ENCODE measurements around the gene TRIM47. TPM values are rescaled to one million over a fixed set of nuclear protein-coding genes. Genes with fewer than 3 reads are reported as not detected.
A peak's percentile ranks its signal among the peaks of the same experiment; 100 is the strongest.

TRIM47 gene
- total and polyA plus RNA-seq, 2 of the 13 experiments (the other 11 are each of a cell fraction or from before 2014, with no cell fraction given): 33.5 to 82.0 TPM

- TF ChIP-seq ZBTB8A (CRISPR knock-in tag; IDR thresholded peaks at IDR 0.05; ENCODE audit: borderline replicate concordance, low read depth) (no peak), U2AF1 (optimal IDR thresholded peaks at IDR 0.05; ENCODE audit: low read depth, low read length) (no peak), ZBTB43 (CRISPR knock-in tag; conservative IDR thresholded peaks at IDR 0.05) (0 out of 2 replicates have a peak, but pooled peaks have one; percentile 16), HDAC1 (CRISPR knock-in tag; IDR thresholded peaks at IDR 0.05) (peak; percentile 68), FOSL2 (CRISPR knock-in tag; IDR thresholded peaks at IDR 0.05) (peak; percentile 80), ZNF792 (CRISPR knock-in tag; IDR thresholded peaks at IDR 0.05) (0 out of 2 replicates have a peak, but pooled peaks have one; percentile 43), SPEN (CRISPR knock-in tag; IDR thresholded peaks at IDR 0.05; ENCODE audit: low read depth) (peak; percentile 70), SNAPC5 (CRISPR knock-in tag; IDR thresholded peaks at IDR 0.05; ENCODE audit: borderline replicate concordance) (no peak), TBL1XR1 (IDR thresholded peaks at IDR 0.05; ENCODE audit: borderline replicate concordance, low read length, partially characterized antibody) (no peak), ZBTB2 (CRISPR knock-in tag; IDR thresholded peaks at IDR 0.05; ENCODE audit: low read depth) (peak; percentile 90), EHMT2 (IDR thresholded peaks at IDR 0.05; ENCODE audit: borderline replicate concordance, low read depth, low read length) (no peak), PAF1 (CRISPR knock-in tag; IDR thresholded peaks at IDR 0.05) (no peak), FOXM1 (CRISPR knock-in tag; IDR thresholded peaks at IDR 0.05) (no peak), HNF4G (IDR thresholded peaks at IDR 0.05; ENCODE audit: borderline replicate concordance, low read depth, low read length) (no peak), HNF4G (CRISPR knock-in tag; IDR thresholded peaks at IDR 0.05; ENCODE audit: borderline replicate concordance, low read depth) (peak; percentile 60; the same call in 1 of the 2 replicates), PAXIP1 (CRISPR knock-in tag; conservative IDR thresholded peaks at IDR 0.05) (no peak; the same call in 1 of the 2 replicates), TAF1 (CRISPR knock-in tag; IDR thresholded peaks at IDR 0.05) (peak; percentile 81), CERS6 (CRISPR knock-in tag; IDR thresholded peaks at IDR 0.05) (no peak), PRMT3 (CRISPR knock-in tag; IDR thresholded peaks at IDR 0.05; ENCODE audit: borderline replicate concordance, low read depth) (0 out of 2 replicates have a peak, but pooled peaks have one; percentile 38), ZFY (CRISPR knock-in tag; IDR thresholded peaks at IDR 0.05) (peak; percentile 97)
- TF ChIP-seq, protein P1, sequence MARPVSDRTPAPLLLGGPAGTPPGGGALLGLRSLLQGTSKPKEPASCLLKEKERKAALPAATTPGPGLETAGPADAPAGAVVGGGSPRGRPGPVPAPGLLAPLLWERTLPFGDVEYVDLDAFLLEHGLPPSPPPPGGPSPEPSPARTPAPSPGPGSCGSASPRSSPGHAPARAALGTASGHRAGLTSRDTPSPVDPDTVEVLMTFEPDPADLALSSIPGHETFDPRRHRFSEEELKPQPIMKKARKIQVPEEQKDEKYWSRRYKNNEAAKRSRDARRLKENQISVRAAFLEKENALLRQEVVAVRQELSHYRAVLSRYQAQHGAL (CRISPR knock-in tag; IDR thresholded peaks at IDR 0.05; ENCODE audit: not compliant biosample characterization): no peak
Observed at GRCh38 chr17:75896415-75897159, 18.2 kb upstream of the TRIM47 start, which contains the start of gene TRIM65 (continued).

Data from HepG2 (cell line).